Activated CD8-positive, alpha-beta memory T cell treated with anti-CD3 and anti-CD28 coated beads, Interleukin-2, amount 10 ng/mL, durations not matched to agents 7 days and 5 days (primary cell): ENCODE data around the gene CFAP77. TPM values are rescaled to one million over a fixed set of nuclear protein-coding genes. Genes with fewer than 3 reads are reported as not detected.

ENCODE experiments used
- ATAC-seq: fragments of 150-1000 bp; cut with Tn5 transposase; one replicate; pipeline ENCODE4 v1.10.0; 2021; ENCODE audit warnings: moderate library complexity
- CTCF ChIA-PET: fragments of 350-600 bp; sonication (Branson Sonifier 250); formaldehyde crosslinking; loops from one replicate; lab custom pipeline; 2021; ENCODE audit warnings: antibody characterized with exemption; lab: Charles Lee
- DNase-seq: peaks from one replicate; pipeline ENCODE4 v3.0.0-alpha.2; 2020
- H3K27ac Mint-ChIP-seq: one replicate; pipeline ENCODE4 v1.8.0; 2021; ENCODE audit warnings: mild to moderate bottlenecking, mixed read lengths
- H3K27me3 Mint-ChIP-seq: one replicate; pipeline ENCODE4 v1.8.0; 2021; ENCODE audit warnings: mixed read lengths
- H3K36me3 Mint-ChIP-seq: one replicate; pipeline ENCODE4 v1.8.0; 2021; ENCODE audit warnings: mild to moderate bottlenecking, mixed read lengths
- H3K4me1 Mint-ChIP-seq: one replicate; pipeline ENCODE4 v1.8.0; 2021; ENCODE audit warnings: mixed read lengths
- H3K4me3 Mint-ChIP-seq: one replicate; pipeline ENCODE4 v1.8.0; 2021; ENCODE audit warnings: mild to moderate bottlenecking, moderate library complexity, mixed read lengths
- H3K9me3 Mint-ChIP-seq: one replicate; pipeline ENCODE4 v1.8.0; 2022; ENCODE audit warnings: low read depth, mixed read lengths
- total RNA-seq, 2 experiments: library from RNA; stranded (reverse); gene quantifications; one replicate each; pipeline ENCODE4 v1.2.3, GENCODE V29; 2021

The CFAP77 gene
- total RNA-seq, 2 experiments from 2014 or later, result not detected

DNA sequence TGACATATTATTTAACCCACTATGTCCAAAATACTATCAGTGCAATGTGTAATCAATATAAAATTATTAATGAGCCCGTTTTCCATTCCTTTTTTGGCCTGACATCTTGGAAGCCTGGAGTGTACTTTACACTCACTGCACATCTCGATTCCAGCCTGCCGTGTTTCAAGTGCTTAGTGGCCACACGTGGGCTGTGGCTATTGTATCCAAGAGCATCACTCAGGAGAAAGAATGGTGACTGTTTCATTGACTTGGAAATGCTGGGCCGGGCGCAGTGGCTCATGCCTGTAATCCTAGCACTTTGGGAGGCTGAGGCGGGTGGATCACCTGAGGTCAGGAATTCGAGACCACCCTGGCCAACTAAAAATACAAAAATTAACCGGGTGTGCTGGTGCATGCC, 54.5 kb downstream of the CFAP77 start:
- Mint-ChIP-seq H3K4me3 (no peak overlapping the region), H3K4me1 (no peaks in the 10 kb centered on the region), H3K9me3 (no peaks in the 10 kb centered on the region), H3K27me3 (peaks cover 48% of the 10 kb centered on the region), H3K36me3 (no peaks in the 10 kb centered on the region), H3K27ac (no peak overlapping the region)
- no peak for ATAC-seq
- CTCF ChIA-PET, result no interaction called here
- no peak for DNase-seq

DNA sequence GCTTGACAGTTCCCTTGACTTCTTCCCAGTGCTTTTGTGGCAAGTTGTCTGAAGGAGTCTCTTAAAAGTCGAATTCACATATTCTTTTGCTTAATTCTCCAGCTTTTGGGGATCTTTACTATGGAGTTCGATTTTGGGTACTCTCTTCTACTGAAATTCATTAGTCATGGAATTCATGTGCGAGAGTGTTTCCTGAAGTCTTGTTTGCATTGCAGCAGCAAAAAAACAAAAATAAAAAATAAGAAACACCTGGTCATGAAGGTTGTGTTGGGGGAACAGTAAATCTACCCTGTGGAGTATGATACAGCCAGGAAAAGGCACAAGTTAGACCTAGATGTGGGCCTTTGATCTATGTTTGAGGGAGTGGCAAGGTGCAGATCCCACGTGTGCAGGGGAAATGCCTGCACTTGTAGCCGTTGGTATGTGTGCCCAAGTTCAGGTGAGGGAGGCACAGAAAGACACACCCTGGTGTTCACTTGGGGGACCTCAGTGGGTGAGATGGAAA, 55.2 kb downstream of the CFAP77 start:
- no peaks in the 10 kb centered on the region for H3K9me3 Mint-ChIP-seq
- H3K4me3 Mint-ChIP-seq, result no peak overlapping the region
- H3K36me3 Mint-ChIP-seq, result no peaks in the 10 kb centered on the region
- no peak for DNase-seq
- H3K27me3 Mint-ChIP-seq, result peaks cover 51% of the 10 kb centered on the region
- H3K27ac Mint-ChIP-seq, result no peak overlapping the region
- no peaks in the 10 kb centered on the region for H3K4me1 Mint-ChIP-seq
- no peak for ATAC-seq
- CTCF ChIA-PET, result no interaction called here

DNA sequence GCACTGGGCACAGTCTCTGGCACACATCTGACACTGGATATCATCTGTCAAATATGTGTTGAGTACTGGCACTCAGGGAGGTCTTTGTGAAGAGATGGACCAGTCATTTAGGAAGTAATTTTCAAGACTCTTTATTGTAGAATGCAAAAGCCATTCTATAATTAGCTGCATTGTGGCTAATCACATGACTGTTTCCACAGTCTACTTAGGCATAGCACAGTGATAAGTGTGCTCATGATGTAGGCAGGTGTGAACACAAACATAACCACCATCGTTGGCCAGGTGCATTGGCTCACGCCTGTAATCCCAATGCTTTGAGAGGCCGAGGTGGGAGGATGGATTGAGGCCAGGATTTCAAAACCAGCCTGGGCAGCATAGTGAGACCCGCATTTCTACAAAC, 62.2 kb downstream of the CFAP77 start:
- ATAC-seq, result no peak
- DNase-seq, result no peak
- H3K36me3 Mint-ChIP-seq, result no peaks in the 10 kb centered on the region
- peaks cover 64% of the 10 kb centered on the region for H3K27me3 Mint-ChIP-seq
- H3K9me3 Mint-ChIP-seq, result no peaks in the 10 kb centered on the region
- CTCF ChIA-PET, result no interaction called here
- H3K4me3 Mint-ChIP-seq, result no peak overlapping the region
- peaks cover 3% of the 10 kb centered on the region for H3K4me1 Mint-ChIP-seq
- no peak overlapping the region for H3K27ac Mint-ChIP-seq

DNA sequence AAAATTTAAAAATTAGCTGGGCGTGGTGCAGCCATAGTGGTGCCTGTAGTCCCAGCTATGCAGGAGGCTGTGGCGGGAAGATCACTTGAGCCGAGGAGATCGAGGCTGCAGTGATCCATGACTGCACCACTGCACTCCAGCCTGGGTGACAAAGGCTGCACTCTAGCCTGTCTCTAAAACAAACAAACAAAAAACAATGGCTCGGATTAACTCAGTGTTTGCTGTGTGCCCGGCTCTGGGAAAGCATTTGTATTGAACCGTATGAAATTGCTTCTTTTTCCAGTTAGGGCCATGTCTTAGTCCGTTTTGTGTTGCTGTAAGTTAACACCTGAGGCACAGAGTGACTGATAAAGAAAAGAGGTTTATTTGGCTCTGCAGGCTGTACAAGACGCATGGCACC, 62.6 kb downstream of the CFAP77 start:
- Mint-ChIP-seq H3K9me3 (no peaks in the 10 kb centered on the region), H3K36me3 (no peaks in the 10 kb centered on the region), H3K4me3 (no peak overlapping the region), H3K4me1 (peaks cover 3% of the 10 kb centered on the region), H3K27ac (no peak overlapping the region), H3K27me3 (peaks cover 62% of the 10 kb centered on the region)
- ATAC-seq, result no peak
- CTCF ChIA-PET, result no interaction called here
- DNase-seq, result no peak

DNA sequence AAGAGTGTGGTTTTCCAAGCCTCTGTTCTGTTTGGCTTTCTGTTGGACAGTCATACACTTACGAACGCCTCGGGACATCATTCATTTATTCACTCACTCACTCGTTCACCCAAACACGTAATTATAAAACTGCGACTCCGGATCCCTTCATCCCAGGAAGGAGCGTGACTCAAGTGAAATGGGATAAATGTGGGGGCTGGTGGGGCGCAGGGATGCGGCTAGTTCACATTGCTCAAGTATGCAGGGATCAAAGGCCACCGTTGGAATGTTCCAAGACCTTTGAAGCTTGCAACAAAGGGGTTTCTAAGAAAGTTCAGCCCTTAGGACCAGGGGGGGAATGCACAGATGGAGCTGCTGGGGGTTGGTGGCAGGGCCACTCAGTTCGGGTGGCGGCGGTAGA, 64.2 kb downstream of the CFAP77 start:
- CTCF ChIA-PET, result interaction anchor here (0.5 to 1.2 kb wide), 2 partner anchors 46 to 291 kb away, joined by 3 read pairs; no protein-coding TSS in a partner anchor
- Mint-ChIP-seq H3K9me3 (no peaks in the 10 kb centered on the region), H3K27ac (no peak overlapping the region), H3K36me3 (no peaks in the 10 kb centered on the region), H3K4me3 (no peak overlapping the region), H3K27me3 (peaks cover 65% of the 10 kb centered on the region), H3K4me1 (peaks cover 3% of the 10 kb centered on the region)
- no peak for ATAC-seq
- no peak for DNase-seq

DNA sequence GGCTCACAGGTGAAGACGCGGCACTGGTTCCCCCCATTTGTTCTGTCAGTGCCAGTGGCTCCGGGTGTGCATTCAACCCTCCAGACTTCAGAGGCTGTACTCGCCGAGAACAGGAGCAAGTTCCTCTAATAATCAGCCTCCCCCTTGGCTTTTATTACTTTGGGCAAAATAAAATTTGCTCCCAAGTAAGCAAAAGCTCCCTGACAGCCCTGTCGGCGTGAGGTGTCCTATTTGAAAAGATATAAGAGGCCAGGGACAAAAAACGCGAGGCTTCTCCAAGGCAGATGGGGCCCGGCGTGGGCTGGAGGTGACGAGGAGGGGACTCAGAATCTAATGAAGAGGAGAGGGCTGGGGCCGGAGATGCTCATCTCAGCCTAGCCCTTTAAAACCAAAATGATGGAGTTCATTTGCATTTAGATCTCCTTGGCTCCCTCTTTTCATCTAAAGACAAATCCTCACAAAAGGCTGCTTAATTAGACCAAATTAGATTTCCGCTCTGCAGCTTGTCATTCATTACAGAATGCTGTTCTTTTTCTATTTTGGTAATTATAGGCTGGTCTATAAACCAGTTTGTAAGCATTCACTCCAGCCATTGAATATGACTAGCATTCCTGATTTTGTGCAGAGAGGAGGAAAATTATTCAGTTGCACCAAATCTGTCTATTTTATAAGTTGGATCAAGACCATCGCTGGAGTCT, 68.5 kb downstream of the CFAP77 start:
- Mint-ChIP-seq H3K4me3 (no peak overlapping the region), H3K4me1 (peaks cover 2% of the 10 kb centered on the region), H3K27me3 (peaks cover 80% of the 10 kb centered on the region), H3K27ac (no peak overlapping the region), H3K9me3 (no peaks in the 10 kb centered on the region), H3K36me3 (no peaks in the 10 kb centered on the region)
- ATAC-seq, result no peak
- DNase-seq, result no peak
- CTCF ChIA-PET, result interaction anchor here (1.4 kb wide), 1 partner anchor 30 kb away, joined by 3 read pairs; no protein-coding TSS in a partner anchor

DNA sequence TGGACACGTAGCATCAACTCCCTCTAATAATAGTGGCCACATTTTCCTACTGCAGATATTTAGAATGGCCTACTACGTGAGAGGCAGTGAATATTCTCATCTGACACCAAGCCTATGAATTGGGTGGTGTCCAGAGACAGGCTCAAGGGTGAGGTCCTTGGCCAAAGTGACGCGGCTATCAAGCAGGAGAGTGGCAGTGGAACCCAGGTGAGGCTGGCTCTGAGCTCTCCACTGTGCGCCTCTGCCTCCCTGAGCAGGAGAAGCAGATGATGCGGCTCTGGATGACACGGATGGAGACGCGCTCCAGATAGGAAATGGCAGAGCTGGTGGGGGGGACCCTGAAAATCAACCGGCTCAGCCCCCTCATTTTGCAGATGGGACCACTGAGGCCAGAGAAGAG, 69.7 kb downstream of the CFAP77 start:
- no peak for DNase-seq
- H3K4me3 Mint-ChIP-seq, result no peak overlapping the region
- H3K27ac Mint-ChIP-seq, result no peak overlapping the region
- H3K27me3 Mint-ChIP-seq, result peaks cover 79% of the 10 kb centered on the region
- peaks cover 2% of the 10 kb centered on the region for H3K4me1 Mint-ChIP-seq
- no peaks in the 10 kb centered on the region for H3K36me3 Mint-ChIP-seq
- H3K9me3 Mint-ChIP-seq, result no peaks in the 10 kb centered on the region
- CTCF ChIA-PET, result interaction anchor here (1.4 kb wide), 1 partner anchor 29 kb away, joined by 3 read pairs; no protein-coding TSS in a partner anchor
- no peak for ATAC-seq

DNA sequence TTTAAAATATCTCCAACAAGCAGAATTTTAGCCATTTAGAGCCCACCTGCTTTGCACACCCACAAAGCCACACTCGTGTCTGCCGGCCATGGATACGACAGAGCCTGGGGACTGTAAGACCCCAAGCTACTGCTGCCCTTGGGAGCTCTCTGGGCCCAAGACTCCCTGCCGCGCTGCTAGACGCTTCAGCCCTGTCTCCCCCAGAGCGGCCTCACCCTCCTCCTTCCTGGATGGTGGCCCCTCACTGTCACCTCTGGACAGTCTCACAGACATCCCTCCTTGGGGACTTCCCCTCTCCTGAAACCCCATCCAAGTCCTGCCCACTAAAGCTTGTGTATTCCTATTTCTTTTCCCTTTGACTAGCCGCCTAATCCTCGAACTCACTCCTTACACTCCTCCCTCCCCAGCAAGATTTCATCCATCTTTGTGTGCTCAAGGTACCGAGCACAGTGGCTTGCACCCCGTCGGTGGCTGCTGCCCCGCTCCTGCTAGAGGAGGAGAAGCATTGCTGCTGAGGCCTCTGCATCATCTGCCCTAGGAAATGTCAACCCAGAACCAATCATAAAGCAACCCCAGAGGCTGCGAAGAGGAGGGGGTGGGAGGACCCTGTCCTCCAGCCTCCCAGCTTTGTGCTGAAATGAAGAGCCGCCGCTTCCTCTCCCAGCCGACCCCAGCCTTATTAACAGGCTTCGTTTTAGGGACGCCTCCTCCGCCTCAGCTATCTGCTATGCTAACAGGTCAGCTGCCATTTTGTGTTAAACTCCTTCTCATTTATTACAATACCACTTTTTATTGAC, 71.2 kb downstream of the CFAP77 start:
- H3K27ac Mint-ChIP-seq, result no peak overlapping the region
- H3K4me1 Mint-ChIP-seq, result peaks cover 2% of the 10 kb centered on the region
- no peak for ATAC-seq
- H3K27me3 Mint-ChIP-seq, result peaks cover 75% of the 10 kb centered on the region
- no peaks in the 10 kb centered on the region for H3K9me3 Mint-ChIP-seq
- DNase-seq, result no peak
- no peaks in the 10 kb centered on the region for H3K36me3 Mint-ChIP-seq
- no peak overlapping the region for H3K4me3 Mint-ChIP-seq
- CTCF ChIA-PET, result no interaction called here

DNA sequence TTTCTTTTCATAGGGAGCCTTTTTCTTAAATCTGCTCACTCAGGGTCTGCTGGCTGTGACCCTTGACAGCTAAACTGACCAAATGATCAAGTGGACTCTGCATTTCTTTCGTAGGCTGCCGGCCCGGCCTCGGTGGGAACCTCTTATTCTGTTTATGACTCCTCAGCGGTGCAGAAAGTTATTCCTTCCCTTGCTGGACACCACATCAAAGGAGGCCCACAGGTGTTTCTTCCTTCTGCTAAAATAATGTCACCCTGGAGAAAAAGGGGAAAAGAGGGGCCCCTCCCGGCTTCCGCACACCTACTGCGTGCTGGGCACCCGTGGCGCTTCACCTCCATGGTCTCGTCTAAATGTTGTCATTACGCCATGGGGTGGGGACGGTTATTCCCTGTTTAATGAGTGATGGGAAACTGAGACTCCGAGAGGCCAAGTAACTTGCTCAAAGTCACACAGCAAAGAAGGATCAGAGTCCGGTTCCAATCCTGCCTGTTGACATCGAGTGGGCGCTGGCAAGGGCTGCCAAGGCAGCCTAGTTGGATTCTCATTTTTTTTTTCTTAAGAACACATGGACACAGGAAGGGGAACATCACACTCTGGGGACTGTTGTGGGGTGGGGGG, 72.3 kb downstream of the CFAP77 start:
- peaks cover 11% of the 10 kb centered on the region for H3K4me1 Mint-ChIP-seq
- H3K27ac Mint-ChIP-seq, result no peak overlapping the region
- no peak for DNase-seq
- no peaks in the 10 kb centered on the region for H3K9me3 Mint-ChIP-seq
- H3K4me3 Mint-ChIP-seq, result no peak overlapping the region
- no peaks in the 10 kb centered on the region for H3K36me3 Mint-ChIP-seq
- CTCF ChIA-PET, result interaction anchor here (0.7 kb wide), 1 partner anchor 44 kb away, joined by 5 read pairs; no protein-coding TSS in a partner anchor
- H3K27me3 Mint-ChIP-seq, result peaks cover 72% of the 10 kb centered on the region
- no peak for ATAC-seq

DNA sequence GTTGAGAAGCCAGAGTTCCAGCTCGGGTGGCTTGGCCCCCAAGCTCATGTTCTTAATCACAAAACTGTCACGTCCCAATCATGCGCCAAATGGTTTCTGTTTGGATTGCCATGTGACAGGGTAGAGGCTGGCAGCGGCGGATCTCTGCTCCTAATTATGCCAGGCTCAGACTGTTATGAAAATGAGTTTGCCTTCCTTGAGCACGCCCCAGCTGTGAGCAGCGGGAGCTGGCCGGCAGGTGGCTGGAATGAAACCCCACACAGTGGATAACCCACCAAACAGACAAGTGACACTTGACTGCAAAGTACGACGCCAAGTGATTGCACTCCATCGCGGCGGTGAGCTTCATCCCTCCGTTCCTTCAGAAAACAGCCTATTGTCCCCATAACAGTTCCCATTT, 75.4 kb downstream of the CFAP77 start:
- Mint-ChIP-seq H3K4me3 (no peak overlapping the region), H3K27me3 (peaks cover 77% of the 10 kb centered on the region), H3K9me3 (no peaks in the 10 kb centered on the region), H3K27ac (no peak overlapping the region), H3K36me3 (no peaks in the 10 kb centered on the region), H3K4me1 (peaks cover 23% of the 10 kb centered on the region)
- no peak for DNase-seq
- ATAC-seq, result no peak
- CTCF ChIA-PET, result interaction anchor here (0.5 to 1.3 kb wide), 4 partner anchors 31 to 479 kb away, joined by 3 read pairs; no protein-coding TSS in a partner anchor

DNA sequence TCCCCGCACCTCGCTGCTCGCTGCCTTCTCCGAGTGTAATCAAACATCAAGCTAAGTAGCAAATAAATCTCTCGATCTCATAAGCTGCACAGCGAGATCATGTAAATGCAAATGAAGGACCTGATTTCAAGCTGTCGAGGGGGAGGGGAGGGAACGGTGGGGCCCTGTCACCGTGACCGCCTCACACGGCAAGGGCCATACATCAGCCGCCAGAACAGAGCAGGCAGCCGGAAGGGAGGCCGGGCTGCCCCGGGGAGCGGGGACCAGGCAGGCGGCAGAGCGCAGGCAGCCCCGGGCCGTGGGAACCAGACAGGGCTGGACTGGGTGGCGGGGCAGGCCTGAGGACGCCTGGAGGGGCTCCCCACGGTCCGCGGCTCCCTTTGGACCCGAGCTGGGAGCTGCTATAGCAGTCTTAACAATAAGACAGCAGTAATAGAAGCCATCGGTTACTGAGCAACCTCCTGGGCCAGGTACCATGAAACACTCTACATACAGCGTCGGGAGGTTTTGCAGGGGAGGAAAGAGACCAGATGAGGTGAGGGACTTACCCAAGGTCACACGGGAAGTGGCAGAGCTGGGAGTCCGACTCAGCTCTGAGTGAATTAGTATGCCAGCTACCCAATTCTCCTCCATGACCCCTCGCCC, 76.8 kb downstream of the CFAP77 start:
- Mint-ChIP-seq H3K4me3 (peak overlapping the region; percentile 48), H3K27me3 (peaks cover 77% of the 10 kb centered on the region), H3K27ac (peak overlapping the region; percentile 81), H3K36me3 (no peaks in the 10 kb centered on the region), H3K4me1 (peaks cover 23% of the 10 kb centered on the region), H3K9me3 (no peaks in the 10 kb centered on the region)
- CTCF ChIA-PET, result interaction anchor here (0.5 to 1.8 kb wide), 5 partner anchors 20 to 700 kb away, joined by 3 to 6 read pairs (median 3); partner anchors contain the start of gene CFAP77
- peak; percentile 84 for DNase-seq
- peak; percentile 90 for ATAC-seq

DNA sequence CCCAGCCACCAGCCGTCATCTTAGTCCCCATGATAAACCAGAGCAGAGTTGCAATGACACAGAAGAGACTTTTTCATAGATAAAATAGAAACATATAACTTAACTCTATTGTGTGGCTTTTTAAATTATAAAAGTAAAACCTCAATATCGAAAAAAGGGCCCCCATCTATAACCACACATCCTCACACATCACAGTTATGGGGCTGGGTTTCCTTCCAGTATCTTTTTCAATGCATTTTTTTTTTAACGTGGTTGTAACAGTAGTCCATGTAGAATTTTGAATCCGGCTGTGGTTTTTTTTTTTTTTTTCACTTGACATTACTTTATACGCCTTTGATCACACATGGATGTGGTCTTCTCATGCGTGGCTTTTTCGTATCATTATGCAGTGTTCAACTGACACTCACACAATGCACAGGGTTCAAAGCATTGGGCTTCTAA, 77.4 kb downstream of the CFAP77 start:
- peak; percentile 65 for ATAC-seq
- Mint-ChIP-seq H3K4me1 (peaks cover 21% of the 10 kb centered on the region), H3K36me3 (no peaks in the 10 kb centered on the region), H3K27me3 (peaks cover 75% of the 10 kb centered on the region), H3K4me3 (peak overlapping the region; percentile 48), H3K9me3 (no peaks in the 10 kb centered on the region), H3K27ac (peak overlapping the region; percentile 81)
- DNase-seq, result peak; percentile 59
- CTCF ChIA-PET, result interaction anchor here (0.6 to 1.8 kb wide), 5 partner anchors 20 to 315 kb away, joined by 3 to 8 read pairs (median 4); partner anchors contain the start of gene CFAP77
